Stimulated activated CD4-positive, alpha-beta T cell treated with anti-CD3 and anti-CD28 coated beads, Interleukin-2, amount 100 ng/mL, for 4 hours (primary cell): Measurements from ENCODE around the gene ABCB1.
"Not testable (repeated sequence)": the region's sequence is repeated elsewhere in the genome, so short reads cannot be mapped to it uniquely, and the experiment has no call there.

ENCODE experiments used
- DNase-seq: peaks from one replicate; pipeline ENCODE4 v3.0.0-alpha.2; 2020; ENCODE audit warnings: low read depth

ABCB1 gene

GRCh38 chr7:87574630-87575029, 26.1 kb downstream of the ABCB1 start:
- DNase-seq: no peak

GRCh38 chr7:87572513-87572912, 28.2 kb downstream of the ABCB1 start:
- not testable (repeated sequence) for DNase-seq

DNA sequence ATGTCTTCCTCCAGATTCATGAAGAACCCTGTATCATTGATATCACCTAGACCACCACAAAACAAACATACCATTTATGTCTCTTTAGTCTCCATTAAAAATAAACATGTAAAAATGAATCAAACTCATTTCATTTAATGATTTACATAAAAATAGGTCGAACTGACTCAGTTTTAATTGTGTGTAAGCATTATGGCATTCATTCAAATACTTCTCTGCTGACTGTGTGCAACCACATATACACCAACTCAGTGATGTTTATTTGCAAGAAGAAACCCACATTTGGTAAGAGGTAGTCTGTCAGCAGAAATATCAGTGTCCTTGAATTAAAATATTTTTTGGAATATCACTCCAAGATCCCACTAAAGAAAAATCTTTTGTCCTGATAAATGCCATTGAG, 30.5 kb downstream of the ABCB1 start:
- no peak for DNase-seq

DNA sequence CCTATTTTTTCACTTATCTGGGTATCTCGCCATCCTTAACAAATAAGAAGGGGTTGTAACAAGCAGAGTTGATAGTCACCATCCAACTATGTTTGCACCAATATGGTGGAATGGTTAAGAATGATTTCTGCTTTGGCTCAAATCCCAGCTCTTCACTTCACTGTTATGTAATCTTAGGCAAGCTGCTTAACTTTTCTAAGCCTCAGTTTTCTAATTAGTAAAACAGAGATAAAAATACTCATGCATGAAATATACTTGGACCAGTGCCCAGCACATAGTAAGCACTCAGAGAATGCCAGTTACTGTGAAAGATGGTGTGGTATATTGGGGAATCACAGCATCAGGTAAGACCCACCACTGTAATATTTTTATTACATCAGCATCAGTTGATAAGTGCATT, 33.6 kb downstream of the ABCB1 start:
- DNase-seq: no peak

GRCh38 chr7:87566311-87566900, 34.3 kb downstream of the ABCB1 start:
- DNase-seq: no peak

- no peak for DNase-seq
These were observed 34.8 kb downstream of the ABCB1 start for GRCh38 chr7:87565877-87566276.

- no peak for DNase-seq
These were observed 36.3 kb downstream of the ABCB1 start for GRCh38 chr7:87564296-87564963.

GRCh38 chr7:87561702-87562101, 39.0 kb downstream of the ABCB1 start:
- no peak for DNase-seq

DNA sequence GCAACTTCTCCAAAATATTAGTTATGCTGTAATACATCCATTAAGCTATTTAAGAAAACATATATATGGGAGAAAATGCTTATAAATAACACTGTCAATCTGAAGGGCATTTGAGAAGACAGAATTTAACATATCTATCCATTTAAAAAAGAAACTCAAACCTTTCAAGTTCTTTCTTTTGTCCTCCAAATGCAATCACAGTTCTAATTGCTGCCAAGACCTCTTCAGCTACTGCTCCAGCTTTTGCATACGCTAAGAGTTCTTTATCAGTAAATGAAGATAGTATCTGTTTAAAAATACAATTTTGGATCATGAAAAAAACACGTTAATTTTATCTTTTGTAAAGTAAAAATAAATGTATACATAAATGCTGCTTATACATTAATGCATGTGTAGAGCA, 39.6 kb downstream of the ABCB1 start:
- no peak for DNase-seq

DNA sequence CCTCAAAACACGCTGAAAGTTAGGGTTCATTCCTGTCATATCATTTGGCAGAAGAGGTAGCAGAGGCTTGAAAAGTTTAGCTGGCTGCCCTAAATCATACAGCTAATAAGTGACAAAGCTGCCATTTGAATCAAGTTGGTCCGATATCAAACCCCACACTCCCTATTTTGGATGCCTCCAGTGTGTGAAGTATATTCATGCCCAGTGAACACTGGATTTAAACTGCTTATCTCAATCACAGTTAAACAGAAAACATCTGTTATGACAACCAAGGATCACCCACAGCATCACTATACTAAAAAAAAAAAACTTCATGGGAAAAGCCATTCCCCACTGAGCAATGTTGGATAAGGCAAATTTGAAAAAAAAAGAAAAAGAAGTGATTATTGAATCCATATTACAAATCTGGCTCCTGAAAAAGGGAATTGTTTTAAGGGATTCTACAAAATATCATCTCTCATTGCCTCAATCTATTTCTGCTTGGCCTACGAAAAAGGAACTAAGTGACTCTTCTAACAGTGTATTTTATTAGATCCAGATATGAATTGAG, 48.3 kb downstream of the ABCB1 start:
- DNase-seq: no peak

- DNase-seq: no peak
These were observed 52.4 kb downstream of the ABCB1 start for GRCh38 chr7:87548123-87548919.

GRCh38 chr7:87545760-87546159, 54.9 kb downstream of the ABCB1 start:
- no peak for DNase-seq

DNA sequence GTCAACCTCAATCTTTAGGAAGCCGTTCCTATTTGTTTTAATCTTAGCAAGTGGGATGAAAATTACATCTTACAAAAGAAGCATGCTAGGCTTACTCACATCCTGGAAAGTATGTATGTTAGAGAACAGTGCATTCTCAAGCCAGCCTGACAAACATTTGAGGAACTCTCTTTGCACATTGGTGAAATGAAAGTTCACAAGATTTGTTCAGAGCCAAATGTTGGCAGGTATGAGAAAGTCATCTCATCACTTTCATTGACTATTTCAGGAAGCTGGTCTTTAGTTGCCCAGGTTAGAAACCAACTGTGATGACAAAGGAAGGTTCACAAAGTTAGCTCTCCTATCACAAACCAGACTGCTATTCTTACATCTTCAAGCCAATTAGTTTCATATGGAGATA, 57.1 kb downstream of the ABCB1 start:
- DNase-seq: no peak

GRCh38 chr7:87541648-87542047, 59.0 kb downstream of the ABCB1 start:
- no peak for DNase-seq

- no peak for DNase-seq
These were observed 62.6 kb downstream of the ABCB1 start for GRCh38 chr7:87538052-87538451.

GRCh38 chr7:87534072-87534471, 66.6 kb downstream of the ABCB1 start:
- DNase-seq: no peak

DNA sequence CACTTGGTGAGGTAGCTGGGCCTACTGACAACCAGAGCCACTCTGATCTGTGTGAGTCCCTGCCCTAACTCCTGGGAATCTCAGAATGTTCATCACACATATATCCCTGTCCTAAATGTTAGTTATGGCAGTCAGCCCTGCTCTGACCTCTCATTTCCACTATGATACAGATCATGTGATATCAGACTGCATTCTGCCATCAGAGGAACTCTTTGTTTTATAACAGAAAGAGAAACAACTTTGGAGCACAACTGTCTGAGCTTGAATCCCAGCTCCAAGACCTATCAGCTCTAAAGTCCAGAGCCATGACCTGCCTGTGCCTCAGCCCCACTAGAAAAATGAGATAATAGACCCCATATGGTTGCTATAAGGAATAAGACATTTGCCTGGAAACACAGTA, 70.6 kb downstream of the ABCB1 start:
- DNase-seq: no peak

DNA sequence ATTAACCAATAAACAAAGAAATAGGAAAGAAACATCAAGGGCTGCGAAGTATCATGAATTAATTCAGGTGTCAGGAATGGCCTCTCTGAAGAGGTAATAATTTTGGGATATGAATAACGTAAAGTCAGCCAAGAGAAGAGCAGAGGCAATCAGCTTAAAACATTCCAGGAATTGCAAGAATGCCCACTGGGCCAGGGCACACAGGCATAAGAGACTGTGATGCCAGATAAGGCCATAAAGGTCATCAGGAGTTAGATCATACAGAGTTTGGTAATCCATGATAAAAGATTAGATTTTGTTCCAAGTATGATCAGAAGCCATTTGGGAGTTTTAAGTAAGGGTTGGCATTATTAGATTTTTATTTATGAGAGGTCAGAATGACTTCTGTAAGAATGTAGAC, 72.0 kb downstream of the ABCB1 start:
- DNase-seq: no peak

GRCh38 chr7:87518735-87519134, 81.9 kb downstream of the ABCB1 start:
- no peak for DNase-seq

- DNase-seq: no peak
These were observed 82.8 kb downstream of the ABCB1 start for GRCh38 chr7:87517891-87518290.

GRCh38 chr7:87517136-87517815, 83.4 kb downstream of the ABCB1 start:
- no peak for DNase-seq

DNA sequence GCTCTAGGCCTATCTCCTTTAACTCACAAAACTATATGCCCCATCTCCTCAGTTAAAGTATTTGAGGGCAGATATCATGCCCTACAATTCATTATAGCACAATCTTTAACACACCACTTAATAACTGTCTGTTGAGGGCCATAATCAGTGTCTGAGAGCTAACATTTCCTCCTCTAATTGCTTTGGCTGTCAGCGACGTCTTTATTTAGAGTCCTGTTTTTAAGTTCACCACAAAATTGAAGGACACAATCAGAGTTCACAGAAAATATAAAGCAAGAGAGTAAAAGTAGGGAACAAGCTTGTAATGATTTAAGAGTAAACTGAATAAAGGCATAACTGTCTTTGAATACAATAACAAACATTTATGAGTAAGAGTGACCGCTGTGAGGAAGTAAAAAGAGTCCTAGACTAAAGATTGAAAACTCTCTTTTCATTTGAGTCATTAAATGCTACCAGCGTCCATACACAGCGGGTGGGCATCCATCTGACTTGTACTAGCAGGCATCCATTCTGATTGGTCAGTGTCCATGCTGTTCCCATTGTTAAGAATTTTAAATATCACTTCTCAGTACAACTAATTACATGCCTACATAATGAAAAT, 86.8 kb downstream of the ABCB1 start:
- no peak for DNase-seq
